HG02571 (cell line): ENCODE data around the gene BAIAP2.
"Not testable (repeated sequence)": the region's sequence is repeated elsewhere in the genome, so short reads cannot be mapped to it uniquely, and the experiment has no call there.

ENCODE experiments used
- ATAC-seq: cut with Tn5 transposase; IDR thresholded peaks from one replicate; pipeline ENCODE4 v1.9.1; 2021; ENCODE audit warnings: mild to moderate bottlenecking, moderate library complexity; ENCODE audit not compliant: unreplicated experiment

The BAIAP2 gene

GRCh38 chr17:81154016-81154415 lies 119.1 kb downstream of the BAIAP2 start:
- not testable (repeated sequence) for ATAC-seq

DNA sequence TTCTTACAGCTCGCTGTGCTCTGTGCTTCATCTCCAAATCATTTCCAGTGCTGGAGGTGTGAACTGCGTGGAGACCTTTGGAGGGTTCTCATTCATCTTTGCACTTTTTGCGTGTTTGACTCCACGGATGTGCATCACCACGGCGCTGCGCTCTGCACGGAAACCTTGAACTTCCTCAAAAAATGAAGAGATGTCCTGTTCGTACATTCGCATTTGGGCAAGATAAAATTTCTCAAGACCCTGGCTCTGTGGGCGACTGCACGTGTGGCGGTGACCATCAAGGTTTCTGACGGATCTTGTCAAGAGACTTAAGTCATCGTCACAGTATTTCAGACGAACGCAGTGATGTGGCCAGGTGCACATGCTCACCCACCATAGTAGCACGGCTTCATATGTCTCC lies 120.0 kb downstream of the BAIAP2 start:
- no peak for ATAC-seq

DNA sequence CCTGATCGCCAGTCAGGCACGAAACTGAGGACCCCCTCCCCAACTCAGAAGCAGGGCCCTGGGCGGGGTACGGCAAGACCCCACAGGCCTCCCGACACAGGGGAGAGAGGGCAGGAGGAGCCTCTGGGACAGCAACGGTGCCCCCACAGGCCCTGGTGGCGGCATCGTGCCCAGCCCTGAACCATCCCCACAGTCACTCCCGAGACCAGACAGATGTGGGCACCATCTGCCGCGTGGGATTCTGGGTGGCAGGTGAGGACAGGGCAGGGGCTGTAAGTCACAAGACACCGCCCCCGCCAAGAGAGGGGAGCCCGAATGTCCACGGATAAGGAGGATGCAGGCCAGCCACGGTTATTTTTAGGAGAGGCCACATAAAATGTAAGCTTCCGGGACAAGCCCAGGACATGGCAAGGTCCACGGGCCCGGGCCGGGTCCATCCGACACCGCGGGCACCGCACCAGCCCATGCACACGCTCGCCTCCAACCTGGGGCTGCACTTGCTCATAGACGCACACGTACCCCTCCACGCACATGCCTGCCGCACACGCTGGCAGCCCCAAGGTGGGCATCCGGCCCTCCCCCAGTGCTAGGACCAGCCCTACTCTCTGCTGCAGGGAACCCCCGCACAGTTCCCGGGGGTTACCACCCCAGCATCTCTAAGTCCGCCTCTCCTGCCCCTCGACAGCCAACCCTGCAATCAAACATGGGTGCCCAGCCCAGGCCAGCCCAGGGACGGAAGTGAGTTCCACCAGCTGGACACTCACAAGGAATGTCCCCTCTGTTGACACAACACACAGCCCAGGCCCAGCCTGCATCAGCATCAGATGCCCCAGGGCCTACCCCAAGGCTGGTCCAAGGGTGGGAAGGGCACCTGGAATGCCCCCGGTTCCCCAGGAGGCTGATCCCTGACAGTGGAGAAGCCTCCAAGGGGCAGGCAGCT lies 122.2 kb downstream of the BAIAP2 start:
- ATAC-seq: no peak

DNA sequence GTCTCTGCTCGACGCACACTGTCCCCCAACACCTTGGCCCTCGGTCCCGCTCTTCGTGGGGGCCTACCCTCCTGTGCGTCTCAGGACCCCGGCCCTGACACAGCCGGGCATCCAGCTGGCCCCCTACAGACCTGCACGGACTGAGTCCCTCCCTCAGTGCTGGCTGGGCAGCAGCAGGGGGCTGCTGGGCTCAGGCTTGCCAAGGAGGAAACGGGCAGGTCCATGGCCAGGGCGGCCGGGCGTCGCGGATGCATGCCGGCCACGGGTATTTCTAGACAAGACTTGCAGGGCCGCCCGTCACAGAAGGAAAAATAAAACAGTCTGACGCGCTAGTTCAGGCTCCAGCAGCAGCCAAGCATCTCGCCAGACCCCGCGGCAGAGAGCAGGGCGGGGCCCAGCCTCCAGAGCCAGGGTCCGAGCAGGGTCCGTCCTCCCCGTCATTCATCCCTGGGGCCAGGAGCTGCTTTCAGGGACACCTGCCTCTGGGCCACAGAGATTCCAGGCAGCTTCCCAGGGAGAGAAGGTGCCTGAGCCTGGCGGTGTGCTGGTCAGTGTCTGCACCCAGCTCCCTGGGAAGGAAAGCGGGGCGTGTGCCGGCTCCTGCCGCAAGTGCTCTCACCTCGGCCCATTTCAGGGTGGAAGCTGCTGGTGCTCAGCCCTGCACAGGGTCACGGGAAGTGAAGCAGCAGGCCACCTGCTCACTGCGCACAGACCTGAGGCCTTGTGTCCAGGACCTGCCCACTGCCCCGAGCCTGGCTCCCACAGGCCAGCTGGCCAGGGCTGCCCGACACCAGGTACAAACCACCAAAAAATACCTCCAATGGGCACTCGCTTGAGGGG lies 123.1 kb downstream of the BAIAP2 start:
- no peak for ATAC-seq

DNA sequence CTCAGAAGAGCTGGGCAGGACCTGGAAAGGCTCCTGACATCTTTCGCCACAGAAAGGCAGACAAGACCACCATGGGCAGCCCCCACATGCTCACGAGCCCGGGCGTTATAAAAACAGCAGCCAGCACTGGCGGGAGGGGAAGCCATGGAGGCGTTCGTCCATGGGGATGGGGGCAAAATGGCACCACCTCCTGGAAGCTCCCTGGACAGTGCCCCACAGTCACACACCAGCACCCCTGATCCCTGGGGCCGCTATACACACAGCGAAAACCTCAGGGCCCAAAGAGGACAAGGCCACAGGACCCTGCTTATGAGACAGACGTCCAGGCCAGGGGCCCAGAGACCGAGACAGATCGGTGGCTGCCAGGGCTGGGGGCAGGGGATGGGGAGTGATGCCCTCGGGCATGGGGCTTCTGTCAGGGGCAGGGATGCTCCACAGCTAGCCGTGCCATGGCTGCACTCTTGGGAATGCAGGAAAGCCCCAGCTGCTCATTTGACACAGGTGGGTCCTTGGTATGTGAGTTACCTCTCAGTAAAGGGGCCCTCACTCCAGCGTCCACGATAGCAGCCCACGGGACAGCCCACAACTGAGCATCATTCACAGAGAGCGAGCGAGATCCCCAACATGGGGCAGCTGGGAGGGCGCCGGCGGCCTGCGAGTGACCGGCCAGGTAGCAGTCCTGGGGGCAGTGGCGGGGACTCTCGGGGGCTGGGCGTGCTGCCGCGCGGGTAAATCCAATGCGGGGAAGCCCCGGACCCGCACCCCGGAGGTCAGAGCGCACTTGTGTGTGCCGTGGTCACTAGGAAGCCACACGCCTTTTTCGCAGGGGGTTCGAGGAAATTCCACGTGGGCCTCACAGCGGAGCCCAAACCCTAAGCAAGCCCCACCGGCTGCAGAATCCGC lies 124.0 kb downstream of the BAIAP2 start:
- no peak for ATAC-seq

DNA sequence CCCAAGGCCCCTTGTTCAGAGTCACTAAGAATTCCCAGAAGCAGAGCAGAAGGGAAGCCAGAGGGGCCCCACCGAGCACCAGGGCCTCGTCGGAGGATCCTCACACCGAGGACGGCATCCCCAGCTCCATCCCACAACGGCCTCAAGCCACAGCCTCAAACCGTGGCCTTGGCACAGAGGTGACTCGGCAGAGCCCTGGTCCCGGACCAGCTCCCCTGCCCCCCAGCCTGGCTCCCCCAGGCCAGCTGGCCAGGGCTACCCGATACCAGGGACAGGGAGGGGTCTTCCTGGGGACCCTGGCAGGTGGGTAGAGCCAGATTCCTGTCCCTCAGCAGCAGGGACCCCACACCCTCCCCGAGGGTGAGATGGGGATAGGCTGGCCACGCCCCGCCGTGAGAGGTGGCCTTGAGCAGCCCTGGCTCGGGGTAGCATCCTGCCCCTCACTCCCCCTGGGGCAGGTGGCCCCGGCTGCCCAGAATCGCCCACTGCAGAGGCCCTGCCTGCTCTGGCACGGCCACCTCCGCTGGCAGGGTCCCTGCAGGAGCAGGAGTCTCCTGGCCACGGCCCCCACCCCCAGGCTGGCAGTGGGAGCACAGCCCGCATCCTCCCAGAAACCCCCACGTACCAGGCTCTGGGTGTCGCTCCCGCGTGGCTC lies 124.8 kb downstream of the BAIAP2 start:
- no peak for ATAC-seq

DNA sequence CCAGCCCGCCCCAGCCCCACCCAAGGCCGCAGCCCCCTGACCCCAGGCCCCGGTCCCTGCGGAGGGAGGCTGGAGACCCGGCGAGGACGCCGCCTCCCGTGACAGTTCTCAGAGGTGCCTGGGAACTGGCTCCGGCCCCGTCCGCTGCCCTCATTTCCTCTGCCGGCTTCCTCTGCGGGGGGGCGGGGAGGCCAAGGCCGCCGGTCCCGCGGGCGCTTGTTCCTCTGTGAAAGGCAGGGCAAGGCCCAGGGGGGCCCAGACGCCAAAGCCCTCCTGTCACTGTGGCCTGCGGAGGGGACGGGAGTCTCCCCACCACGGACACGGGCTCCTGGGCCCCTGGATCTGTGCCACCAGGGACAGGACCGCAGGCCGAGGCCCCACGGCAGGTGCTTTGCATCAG lies 125.4 kb downstream of the BAIAP2 start:
- no peak for ATAC-seq

- ATAC-seq: no peak
These were observed 125.9 kb downstream of the BAIAP2 start for GRCh38 chr17:81160747-81161453.

DNA sequence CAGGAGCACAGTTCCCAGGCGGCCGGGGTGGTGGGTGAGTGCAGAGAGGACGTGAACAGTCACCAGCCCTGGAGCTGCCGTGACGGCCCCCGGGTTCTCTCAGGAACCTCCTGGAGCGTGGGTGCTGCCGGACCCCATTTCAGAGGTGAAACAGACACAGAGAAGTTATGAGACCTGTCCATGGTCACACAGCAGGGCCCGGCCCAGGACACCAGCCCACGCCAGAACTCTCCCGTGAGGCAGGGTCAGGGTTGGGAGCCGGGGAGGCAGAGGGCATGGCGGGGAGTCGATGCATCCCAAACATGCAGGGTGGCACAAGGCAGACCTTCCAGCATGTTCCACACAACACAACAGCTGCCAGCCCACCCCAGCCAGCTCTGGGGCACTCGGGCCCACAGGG lies 126.6 kb downstream of the BAIAP2 start:
- ATAC-seq: no peak

GRCh38 chr17:81161972-81162371 lies 127.0 kb downstream of the BAIAP2 start:
- ATAC-seq: no peak

DNA sequence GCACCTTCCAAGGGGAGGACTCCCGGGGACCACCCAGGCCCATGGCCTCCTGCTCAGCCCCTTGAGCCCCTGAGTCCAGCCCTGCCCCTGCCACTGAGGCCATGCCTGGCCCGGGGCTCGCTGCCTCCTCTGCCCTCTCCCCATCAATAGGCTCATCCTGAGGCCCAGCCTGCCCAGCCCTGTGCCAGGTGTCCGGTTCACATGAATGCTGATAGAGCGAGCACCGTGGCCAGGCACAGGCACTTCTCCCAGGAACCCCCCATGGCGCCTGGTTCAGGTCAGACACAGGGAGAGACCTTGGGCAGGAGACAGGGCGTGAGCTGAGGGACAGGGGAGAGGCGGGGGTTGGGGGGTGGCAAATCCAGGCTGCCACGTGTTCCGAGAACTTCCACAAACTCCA lies 127.5 kb downstream of the BAIAP2 start:
- ATAC-seq: no peak

DNA sequence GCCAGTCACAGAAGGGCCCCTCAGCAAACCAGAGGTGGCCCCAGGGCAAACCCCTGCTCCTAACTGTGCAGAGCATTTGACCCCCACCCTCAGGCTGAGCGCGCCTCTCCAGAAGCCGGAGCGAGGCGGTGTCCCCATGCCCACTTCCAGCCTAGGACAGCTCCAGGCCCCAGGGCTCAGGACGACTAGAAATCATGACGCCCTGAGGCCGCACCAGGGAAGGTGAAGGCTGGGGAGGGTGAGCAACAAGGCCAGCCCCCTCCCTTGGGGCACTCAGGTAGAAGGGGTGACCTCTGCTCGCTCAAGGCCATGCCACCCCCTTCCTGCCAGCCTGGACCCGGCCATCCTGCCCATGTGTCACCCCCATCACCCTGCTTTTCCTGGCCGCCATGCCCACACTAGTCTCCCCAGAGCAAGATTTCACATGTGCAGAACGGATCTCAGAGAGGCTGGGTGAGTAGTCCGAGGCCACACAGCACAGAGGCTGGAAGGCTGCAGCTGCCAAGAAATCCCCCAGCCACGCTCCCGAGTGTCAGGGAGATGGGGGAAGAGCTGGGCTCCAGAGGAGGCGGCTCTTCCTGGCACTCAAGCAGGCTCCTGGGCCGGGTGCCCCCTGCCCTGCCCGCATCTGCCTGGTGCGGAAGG lies 128.2 kb downstream of the BAIAP2 start:
- no peak for ATAC-seq

DNA sequence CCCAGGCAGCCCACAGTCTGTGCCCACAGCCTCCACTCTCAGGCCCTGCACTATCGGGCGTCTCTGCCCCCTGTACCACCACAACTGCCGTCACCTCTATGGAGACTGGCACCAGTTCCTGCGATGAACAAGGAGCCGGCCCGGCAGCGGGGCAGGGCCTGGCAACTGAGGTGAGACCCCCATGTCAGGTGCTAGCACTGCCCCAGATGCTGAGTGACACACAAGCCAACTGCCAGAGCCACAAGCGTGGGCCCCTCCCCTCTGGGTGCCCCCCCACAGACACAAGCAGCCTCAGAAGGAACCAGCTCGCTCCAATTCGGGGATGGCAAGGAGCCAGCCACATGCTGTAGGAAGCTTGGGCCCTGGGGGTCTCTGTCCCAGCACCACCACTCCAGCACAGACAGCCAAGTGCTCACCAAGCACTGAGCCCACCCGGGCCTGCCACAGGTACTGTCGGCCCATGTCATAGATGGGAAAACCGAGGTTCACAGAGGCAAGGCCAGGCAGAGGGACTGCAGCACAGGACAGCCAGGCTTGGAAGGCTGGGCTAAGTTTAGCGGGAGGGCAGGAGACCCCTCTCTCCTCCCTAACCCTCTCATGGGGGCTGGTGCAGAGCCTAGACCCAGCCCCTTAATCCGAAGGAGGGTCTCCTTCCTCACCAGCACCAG lies 128.9 kb downstream of the BAIAP2 start:
- no peak for ATAC-seq

DNA sequence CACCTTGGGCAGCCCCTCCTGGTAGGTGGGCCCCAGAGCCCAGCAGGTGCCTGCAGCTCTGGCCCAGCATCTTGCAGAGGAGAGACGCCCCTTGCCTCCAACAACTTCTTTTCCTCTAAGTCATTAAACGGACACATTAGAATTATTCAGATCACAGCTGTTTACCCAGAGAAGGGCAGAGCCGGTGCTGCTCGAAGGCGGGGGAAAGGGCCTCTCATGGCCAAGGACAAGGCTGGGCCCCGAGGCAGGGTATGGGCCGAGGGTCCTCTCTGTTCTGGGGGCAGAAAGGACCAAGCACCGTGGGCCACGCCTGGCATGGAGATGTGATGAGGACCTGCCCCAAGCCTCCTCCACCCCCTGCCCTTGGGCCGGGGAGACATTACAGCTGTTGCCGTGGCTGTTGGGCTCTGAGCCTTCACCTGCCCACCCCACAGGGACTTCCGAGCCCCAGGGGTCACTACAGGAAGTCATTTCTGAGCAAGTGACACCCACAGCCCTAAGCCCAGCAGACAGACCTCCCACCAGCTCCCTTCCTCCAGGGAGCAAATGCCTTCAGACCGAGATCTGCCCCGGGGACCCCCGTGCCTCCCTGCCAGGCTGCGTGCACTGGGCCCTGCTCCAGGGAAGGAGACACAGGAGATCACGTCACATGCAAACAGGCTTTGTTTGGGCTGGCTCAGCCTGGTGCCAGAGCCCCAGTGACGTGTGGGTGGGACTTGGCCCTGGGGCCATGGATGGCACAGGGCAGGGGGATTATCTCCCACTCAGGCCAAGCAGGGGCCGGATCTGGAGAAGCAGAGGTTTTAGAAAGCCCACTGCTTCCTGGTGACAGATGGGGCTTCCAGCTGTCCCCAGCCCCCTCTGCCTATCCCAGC lies 129.7 kb downstream of the BAIAP2 start:
- no peak for ATAC-seq

DNA sequence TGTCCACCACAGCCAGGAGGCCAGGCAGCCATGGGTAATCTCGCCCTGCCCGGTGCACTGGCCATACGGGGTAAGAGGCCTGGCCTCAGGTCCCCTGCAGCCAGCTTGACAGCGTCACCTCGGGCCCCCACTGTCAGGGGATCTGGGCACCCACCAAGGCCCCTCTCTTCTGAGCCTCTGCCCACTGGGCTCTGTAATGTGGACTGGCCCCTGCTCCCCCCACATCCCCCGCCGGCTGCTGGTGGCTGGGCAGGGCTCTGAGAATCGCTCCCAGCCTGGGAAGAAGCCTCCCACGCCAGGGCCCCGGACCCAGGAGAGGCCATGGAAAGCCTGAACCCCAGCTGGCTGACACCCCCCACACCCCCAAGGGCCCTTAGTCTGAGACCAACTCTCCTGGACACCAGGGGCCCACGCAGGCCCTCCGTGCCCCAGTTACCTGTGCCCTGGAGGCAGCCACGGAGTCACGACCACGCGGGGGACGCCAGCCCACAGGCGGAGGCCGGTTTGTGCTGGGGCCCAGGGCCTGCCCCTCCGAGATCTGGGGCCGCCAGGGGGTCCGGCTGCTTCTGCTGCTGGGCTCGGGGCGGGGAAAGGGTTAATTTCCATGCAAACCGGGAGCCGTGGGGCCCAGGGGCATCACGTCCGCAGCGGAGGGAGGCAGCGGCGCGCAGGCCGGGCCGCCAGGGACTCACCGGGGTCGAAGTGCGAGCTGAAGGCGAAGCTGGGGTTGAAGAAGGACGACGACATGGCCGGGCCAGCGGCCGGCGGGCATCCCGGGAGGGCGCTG lies 130.5 kb downstream of the BAIAP2 start, which contains the start of gene PVALEF:
Gene PVALEF, plus strand, starts transcription at position 262 of the 787 bp plus-strand sequence. CDS start 15,720 bp downstream, outside the sequence.
- ATAC-seq: no peak

GRCh38 chr17:81166033-81166492 lies 131.1 kb downstream of the BAIAP2 start, which contains the start of gene AATK:
Gene AATK (minus strand): TSS chr17:81166221. CDS start chr17:81165992, 229 bp downstream.
- no peak for ATAC-seq
